Neural progenitor cell (in vitro differentiated cells): ENCODE measurements around the gene ZFAND5.

Experiments
- EZH2 ChIP-seq: fragments of 200-600 bp; sonication (generic); IDR thresholded peaks from 2 replicates; pipeline ENCODE4 v1.6.1; 2017; ENCODE audit warnings: antibody characterized with exemption, mild to moderate bottlenecking, moderate library complexity
- EZH2phosphoT487 ChIP-seq: fragments of 200-600 bp; sonication (generic); IDR thresholded peaks from 2 replicates; pipeline ENCODE4 v1.6.1; 2017; ENCODE audit warnings: antibody characterized with exemption
- TF ChIP-seq, protein P1 (sequence below): fragments of 200-600 bp; sonication (generic); IDR thresholded peaks from 2 replicates; pipeline ENCODE4 v1.5.1; 2017; ENCODE audit warnings: antibody characterized with exemption, mild to moderate bottlenecking

DNA sequence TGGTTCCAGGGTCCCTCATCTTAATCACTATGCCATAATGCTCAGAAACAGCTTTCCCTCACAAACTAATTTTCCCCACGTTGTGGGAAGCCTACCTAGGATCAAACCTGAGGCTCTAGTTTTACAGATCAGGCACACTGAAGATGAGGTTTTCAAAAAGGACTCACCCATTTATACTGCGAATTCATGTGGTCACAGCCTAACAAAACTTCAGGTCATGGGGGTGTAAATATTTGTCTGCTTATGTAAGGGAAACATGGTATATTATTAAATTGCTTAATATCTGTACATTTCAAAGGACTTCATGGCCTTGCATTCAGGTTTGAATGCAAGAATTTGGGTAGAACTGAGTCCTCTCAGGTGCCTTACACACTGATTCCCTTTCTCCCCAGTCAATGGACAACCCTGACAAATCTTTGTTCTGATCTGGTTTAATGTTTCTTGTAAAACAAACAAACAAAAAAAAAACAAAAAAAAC is 12.1 kb downstream of the ZFAND5 start:
- TF ChIP-seq, protein P1, sequence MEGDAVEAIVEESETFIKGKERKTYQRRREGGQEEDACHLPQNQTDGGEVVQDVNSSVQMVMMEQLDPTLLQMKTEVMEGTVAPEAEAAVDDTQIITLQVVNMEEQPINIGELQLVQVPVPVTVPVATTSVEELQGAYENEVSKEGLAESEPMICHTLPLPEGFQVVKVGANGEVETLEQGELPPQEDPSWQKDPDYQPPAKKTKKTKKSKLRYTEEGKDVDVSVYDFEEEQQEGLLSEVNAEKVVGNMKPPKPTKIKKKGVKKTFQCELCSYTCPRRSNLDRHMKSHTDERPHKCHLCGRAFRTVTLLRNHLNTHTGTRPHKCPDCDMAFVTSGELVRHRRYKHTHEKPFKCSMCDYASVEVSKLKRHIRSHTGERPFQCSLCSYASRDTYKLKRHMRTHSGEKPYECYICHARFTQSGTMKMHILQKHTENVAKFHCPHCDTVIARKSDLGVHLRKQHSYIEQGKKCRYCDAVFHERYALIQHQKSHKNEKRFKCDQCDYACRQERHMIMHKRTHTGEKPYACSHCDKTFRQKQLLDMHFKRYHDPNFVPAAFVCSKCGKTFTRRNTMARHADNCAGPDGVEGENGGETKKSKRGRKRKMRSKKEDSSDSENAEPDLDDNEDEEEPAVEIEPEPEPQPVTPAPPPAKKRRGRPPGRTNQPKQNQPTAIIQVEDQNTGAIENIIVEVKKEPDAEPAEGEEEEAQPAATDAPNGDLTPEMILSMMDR = no peak
- TF ChIP-seq EZH2phosphoT487 (no peak), EZH2 (no peak)
